Activated CD4-positive, alpha-beta T cell treated with anti-CD3 and anti-CD28 coated beads for 48 hours (primary cell): Measurements from ENCODE around the gene PCDH15.
"Not testable (repeated sequence)": the region's sequence is repeated elsewhere in the genome, so short reads cannot be mapped to it uniquely, and the experiment has no call there.

Experiments
- DNase-seq: peaks from one replicate; pipeline ENCODE4 v3.0.0-alpha.2; 2020

The PCDH15 gene

DNA sequence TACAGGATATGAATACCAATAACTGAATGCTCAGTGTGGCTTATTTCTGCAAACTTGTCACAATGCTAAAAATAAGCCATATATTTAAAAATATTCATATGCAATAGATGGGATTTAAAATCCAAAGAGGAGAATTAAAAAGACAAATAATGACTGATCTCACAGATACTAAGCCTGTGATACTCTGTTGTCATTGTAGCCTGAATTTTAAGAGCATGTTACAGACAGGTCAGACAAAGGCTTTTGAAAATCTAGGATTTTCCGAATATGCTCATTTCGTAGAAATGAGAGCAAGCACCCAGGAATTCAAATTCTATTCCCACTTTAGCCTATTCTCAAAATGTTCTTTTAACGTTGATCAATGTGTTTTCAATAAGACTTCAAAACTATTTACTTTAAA, 269.7 kb downstream of the PCDH15 start:
- no peak for DNase-seq

DNA sequence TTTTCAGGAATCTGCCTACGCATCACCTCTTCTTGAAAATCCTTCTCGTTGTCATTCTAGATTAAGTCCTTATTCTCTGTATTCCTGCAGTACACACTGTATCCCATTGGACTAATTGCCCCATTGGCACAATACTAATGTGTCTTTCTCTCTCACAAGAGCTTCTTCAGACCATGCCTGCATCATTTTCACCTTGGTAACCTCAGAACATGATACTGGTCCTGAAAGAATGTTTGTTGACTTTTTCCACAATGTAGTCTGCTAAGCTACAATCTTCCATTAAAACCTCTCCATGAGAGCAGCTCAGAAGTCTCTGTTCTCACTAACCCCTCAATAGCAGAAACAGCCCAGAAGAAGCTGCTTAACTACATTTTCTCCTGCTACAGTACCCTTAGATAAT, 270.7 kb downstream of the PCDH15 start:
- DNase-seq: no peak

DNA sequence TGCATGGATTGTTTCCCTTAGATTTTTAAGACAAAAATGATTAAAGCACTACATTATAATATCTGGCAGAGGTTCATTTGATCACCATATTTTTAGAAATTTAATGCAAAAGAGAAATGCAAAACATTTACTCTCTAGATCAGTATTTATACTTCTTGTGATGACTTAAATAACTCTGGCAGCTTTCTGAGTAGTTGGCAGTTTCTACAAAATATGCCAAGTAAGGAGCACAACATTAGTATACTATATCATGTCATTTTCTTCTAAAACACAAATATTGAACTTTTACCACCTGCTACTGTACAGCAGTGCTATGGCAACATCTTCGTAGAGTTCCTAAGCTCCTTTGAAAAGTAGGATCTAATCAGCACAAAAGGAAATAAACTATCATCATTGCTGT, 275.2 kb downstream of the PCDH15 start:
- DNase-seq: no peak

DNA sequence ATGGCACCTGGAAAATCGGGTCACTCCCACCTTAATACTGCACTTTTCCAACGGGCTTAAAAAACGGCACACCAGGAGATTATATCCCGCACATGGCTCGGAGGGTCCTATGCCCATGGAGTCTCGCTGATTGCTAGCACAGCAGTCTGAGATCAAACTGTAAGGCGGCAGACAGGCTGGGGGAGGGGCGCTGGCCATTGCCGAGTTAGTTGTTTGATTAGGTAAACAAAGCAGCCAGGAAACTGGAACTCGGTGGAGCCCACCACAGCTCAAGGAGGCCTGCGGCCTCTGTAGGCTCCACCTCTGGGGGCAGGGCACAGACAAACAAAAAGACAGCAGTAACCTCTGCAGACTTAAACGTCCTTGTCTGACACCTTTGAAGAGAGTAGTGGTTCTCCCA, 285.8 kb downstream of the PCDH15 start:
- DNase-seq: not testable (repeated sequence)

DNA sequence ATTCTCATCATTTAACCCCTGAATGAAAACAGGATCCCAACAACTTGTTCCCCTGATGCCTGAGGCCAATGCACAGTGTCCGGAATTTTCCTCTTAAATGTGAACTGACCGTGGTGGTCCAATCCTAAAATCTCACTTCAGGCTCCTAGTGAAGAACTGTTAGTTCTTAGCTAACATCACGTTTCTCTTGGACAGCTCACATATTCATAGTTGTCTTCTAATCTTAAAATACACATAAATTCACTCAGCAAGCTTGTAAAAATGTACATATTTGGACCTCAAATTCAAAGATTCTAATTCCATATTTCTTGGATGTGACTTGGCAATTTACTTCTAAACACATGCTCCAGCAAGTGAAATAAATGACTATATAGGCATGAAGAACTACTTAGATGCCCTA, 297.2 kb downstream of the PCDH15 start:
- no peak for DNase-seq

DNA sequence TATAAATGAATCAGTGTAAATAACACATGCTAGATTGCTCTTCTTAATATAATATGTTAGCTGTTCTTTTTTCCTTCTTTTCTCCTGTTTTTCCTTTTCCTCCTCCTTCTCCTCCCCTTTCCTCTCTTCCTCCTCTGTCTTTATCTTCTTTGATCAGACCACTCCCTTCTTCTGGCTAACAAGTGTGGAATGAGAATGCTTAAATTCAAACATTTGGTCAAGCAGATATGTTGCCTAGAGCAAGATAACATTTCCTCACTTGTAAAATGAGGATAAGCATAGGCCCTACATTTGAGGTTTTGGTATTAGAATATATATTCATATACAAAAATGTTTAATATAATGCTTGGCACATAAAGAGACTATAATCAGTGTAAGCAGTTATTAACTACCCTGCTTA, 299.1 kb downstream of the PCDH15 start:
- no peak for DNase-seq

DNA sequence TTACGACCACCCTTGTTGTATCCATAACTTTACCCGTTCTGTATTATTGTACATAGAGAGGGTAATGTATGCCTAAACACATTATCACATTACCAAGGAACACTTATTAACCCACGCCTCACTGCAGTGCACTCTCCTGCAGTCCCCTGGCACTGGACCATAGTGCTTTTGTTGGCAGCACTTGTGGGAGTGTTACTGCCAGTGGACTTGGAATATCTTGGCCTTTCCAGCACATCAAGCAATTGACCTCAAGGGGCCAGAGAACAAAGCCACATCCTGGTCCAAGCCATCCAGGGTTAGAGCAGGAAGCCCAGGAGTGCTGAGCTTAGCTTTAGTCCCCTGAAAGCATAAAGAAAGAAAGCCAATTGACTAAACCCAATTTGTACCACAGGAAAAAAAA, 304.2 kb downstream of the PCDH15 start:
- DNase-seq: no peak

DNA sequence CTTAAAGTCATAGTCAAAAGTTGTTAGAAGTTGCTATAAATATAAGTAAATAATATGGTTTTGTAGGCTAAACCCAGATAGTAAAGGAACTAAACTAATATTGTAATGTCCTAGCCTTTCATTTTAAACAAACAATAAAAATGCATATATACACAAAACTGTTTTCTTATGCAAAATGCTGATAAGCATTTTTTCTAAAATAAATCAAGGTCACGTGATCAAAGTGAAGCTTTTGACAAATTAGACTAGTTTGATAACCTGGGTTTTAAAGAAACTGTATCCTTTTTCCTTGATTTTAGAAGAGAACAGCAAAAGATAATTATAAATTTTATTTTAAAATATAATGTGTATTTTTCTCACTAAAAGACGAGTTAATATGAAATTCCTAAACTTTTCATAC, 313.3 kb downstream of the PCDH15 start:
- DNase-seq: no peak

DNA sequence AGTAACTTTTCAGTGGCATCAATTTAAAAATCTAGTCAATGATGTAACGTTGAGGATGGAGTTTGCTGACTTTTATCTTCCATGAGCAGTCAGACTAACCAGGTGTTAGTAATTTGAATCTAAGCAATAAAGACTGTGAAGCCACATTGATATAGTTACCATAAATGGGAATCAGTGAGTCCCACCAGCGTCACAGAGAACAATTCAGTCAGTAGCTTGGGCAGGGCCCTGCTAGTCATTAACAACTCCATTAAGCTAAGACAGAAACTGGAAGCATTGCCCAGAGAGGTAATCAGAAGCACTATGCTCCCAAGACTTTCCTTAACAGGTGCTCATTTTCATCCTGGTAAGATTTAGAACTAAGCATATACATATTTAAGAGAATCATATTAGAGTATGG, 315.1 kb downstream of the PCDH15 start:
- DNase-seq: no peak

DNA sequence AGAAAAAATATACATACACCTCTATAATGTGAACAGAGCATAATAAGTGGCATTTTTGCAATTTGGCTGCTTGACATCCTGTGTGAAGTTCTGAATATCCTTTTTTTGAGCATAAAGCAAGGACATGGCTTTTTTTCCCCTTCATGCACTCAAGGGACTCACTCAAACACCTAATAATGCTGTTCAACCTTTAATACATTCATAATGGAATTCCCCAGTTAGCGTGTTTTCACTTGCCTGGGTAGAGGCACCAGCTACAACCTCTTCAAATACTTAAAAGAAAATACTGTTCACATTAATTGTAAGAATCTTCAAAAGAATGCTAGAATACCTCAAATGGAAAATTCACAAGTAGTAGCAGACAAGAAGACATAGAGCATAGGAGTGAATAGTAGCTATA, 316.8 kb downstream of the PCDH15 start:
- DNase-seq: no peak

DNA sequence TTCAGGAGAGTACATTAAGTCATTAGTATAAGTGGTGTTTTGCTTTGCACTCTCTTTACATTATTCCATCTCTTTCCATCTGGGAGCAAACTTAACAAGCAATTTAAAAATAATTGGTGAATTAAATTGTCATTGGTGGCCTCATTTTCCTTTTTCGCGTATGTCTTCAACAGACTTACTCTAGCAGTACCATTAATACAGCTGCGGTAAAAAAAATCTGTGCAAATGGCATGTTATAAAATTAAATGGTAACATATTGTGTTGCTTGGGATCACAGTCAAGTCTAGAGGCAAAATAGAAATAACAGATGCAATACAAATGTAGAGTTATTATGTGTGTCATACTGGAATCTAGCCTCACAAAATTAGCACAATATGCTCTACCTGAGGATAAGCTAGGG, 322.4 kb downstream of the PCDH15 start:
- no peak for DNase-seq

DNA sequence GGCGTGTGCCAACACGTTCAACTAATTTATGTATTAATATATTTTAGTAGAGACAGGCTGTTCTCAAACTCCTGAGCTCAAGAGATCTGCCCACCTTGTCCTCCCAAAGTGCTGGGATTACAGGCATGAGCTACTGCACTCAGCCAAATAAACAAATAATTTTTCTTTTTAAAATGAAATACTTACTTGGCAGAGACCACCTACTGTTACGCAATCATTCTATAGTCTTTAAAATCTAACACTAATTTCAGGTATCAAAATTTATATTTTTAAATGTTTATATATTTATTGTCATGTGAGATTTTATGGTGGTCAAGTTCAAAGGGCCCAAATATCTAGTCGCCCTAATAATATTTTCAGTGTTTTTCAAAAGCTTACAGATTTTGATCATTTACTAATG, 323.3 kb downstream of the PCDH15 start:
- no peak for DNase-seq

DNA sequence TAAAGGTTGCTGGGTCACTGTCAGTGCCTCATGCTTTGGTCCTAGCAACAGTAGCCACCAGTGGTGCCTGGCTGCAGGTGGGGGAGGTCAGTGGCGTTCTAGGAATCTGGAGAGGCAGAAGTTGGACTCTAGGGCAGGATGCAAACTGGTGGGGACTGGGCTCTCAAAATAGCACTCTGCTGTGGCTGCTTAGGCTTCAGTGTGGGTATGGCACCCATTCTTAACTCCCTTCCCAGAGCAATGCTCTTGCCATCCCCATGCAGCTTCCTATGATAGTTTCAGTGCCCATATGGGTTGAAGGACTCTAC, 330.8 kb downstream of the PCDH15 start:
- DNase-seq: no peak

DNA sequence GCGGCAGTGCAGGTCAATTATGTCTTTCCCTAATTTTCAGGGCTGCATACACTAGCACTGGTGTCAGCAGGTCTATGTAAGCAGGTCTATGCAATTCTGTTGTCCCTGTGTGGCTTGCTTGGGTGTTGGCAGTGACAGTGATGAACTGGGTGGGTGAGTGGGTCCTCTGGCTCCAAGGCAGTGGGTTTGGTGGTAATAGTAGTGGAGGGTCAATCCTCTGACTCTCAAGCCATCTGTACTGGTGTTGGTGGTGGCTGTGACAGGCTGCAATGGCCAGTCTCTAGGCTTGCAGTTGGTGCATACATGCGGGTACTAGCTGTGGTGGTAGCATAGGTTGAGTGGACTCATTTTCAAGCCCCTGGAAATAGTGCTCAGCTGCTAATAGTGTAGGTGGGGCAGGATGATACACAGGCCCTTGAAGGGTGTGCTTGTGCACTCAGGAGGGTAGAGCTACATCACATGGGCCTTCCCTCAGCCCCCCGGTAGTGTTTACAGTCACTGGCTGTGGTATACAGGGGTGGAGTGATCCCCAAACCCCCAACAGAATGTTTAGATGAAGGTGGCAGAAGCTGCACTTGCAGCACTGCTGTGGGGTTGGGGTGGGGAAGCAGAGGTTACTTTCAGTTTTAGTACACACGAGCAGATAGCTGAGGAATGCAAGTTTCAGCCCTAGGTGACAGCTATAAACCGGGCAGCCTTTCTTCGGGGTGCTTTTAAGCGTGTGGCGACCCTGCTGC, 331.3 kb downstream of the PCDH15 start:
- DNase-seq: no peak

DNA sequence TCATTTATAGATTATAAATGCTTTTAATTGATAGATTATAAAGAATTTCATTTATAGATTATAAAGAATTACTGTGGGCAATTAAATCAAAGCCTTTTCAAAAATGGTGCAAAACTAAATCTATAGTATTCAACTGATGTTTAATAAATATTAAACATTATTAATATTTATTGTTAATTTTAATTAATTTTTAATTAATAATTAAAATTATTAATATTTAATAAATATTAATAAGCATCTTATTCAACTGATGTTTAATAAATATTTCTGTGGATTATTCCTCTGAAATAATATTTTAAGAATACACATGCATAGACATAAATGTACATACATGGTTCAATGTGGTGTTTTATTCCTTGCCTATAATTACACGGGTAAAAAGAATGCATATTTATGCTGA, 346.8 kb downstream of the PCDH15 start:
- no peak for DNase-seq

DNA sequence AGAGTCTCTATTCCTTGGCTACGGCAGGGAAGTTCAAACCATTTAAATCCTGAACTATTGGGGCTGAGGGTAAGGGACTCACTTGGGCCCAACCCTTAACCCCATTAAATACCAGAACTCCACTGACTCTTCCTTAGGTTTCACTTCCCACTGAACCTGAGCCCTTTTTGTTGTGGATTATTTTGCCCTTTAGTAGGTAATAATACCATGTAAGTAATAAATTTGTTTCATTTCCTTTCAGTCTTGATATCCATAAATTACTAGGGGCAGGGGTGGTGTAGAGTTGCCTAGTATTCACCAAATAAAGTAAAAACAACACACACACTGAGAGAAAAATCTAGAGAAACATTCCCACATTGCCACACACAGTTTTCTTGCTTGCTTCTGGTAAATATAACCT, 352.0 kb downstream of the PCDH15 start:
- DNase-seq: no peak

DNA sequence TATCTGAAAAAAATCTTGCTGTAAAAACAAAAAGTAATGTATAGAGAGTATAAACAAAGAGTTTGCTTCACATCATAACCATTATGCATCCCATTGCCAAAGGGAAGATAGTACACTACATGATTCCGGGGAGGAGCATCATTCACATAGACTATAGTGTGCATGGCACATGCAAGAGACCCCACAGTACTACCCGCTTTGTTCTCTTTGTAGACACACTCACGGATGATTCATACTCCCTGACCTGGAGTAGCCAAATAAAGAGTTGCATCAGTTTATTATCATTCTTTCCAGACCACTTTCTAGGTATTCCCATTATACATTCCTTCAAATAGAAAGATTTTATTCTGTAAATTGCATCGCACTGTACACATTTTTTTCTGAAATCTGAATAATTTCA, 356.9 kb downstream of the PCDH15 start:
- DNase-seq: no peak

DNA sequence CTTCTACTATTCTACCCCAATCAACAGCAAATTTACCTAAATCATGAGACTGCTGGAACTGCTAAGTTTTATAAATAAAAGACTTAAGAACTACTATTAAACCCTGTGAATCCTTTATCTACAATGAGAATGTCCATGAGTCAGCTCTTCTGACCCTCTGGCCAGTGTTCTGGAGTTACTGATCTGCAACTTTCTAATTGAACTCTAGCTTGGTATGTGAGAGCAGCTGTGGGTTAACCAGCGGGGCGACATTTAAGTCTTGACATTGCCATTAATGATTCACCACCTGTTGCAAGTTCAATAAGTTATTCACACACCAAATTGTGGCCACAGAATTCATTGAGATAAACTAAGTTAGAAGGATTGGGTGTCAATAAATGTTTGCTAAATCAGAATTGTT, 359.8 kb downstream of the PCDH15 start:
- DNase-seq: no peak

DNA sequence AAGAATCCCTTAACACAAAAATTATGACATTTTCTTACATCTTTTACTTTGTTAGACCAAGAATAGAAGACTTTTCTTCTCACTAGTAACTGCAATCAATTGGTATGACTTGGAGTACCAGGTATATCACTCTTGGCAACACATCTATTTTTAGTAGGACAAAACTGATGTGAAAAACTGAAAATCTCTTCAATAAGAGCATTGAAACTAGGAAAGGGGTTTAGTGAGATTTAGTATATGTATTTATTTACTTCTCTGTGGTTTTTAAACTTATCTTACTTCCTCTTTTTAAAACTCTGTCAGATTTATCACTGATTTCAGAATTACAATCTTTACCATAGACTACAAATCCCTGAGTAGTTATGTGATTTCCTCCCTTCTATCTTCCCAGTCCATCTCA, 366.2 kb downstream of the PCDH15 start:
- DNase-seq: no peak

DNA sequence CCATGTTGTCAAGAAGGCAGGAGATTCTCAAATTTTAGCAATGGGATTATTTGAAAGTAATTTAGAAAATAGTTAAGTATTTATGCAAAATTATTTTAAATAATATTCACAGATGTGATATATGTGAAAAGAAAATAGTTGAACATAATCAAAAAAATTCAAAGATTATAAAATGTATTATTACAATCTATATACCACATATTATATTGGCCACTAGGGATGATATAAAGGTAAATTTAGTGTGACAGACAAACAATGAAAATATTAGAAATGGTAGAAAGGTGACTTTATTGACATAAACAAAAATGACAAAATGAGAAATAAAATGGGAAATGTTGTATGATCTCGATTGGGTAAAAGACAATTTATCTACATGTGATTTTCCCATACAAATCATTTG, 385.5 kb downstream of the PCDH15 start:
- no peak for DNase-seq

DNA sequence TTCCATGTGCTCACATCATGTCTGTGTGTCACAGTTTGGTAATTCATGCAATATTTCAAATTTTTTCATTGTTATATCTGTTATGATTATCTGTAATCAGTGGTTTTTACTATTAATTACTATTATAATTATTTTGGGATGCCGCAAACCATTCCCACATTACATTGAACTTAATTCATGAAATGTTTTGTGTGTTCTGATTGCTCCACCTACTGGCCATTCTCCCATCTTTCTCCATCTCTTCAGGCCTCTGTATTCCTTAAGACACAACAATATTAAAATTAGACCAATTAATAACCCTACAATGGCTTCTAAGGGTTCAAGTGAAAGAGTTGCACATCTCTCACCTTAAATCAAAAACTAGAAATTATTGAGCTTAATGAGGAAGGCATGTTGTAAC, 398.5 kb downstream of the PCDH15 start:
- DNase-seq: no peak

DNA sequence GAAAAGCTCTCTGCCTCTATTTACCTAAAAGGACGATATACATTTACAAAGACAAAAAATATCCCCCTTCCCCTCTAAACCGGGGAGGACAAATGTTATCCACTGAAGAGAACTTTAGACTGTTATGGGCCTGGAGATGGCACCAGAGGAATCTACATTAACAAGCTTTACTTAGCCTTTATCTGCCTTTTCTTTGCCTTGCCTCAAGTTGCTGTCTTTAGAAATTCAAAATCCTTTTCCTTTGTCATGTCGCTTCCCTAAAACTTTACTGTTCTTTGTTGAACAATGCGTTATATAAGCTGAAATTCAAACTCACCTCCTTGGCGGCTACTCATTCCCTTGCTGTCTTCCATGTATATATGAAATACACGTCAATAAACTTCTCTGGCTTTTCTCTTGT, 405.0 kb downstream of the PCDH15 start:
- DNase-seq: no peak

DNA sequence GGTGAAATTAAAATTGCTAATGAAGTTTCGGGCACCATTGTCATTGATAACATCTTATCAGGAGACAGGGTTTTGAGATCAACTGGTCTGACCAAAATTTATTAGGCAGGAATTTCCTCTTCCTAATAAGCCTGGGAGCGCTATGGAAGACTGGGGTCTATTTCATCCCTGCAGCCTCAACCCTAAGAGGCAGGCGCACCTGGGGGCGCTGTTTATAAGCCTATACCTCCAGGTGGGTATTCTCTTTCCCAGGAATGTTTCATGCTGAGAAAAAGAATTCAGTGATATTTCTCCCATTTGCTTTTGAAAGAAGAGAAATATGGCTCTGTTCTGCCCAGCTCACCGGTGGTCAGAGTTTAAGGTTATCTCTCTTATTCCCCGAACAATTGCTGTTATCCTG, 406.4 kb downstream of the PCDH15 start:
- not testable (repeated sequence) for DNase-seq

DNA sequence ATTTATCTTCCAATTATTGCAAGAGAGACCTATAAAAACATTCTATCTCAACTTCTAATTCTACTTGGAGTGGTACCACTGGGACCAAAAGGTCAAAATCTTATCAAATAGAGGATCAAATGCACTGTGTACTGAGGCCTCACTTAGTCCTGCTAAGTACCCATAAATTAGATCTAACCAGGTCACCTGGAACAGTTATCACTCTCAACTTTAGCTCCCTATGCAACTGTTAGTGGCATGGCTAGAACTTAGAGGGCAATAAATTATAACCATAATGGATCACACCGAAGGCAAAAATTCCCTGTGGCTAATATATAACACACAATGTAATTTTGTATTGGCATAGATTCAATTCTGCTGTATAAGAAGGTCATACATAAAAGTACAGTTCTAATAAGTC, 428.9 kb downstream of the PCDH15 start:
- DNase-seq: no peak

DNA sequence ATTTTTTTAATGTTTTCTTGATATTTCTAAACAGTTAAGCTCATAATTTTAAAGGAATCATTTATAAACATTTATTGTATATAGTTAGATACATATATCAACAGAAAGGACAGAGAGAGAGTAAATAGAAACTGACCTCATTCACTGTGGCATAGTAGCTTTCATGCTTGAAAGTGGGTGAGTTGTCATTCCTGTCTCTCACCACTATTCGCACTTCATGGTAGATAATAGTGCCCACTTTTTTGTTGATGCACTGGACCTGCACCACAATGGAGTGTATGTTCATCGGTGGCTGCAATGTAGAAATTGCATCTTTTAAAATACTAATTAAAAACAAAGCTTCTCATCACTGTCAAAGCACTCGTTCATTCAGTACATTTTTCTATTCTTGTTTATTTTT, 432.0 kb downstream of the PCDH15 start:
- no peak for DNase-seq

DNA sequence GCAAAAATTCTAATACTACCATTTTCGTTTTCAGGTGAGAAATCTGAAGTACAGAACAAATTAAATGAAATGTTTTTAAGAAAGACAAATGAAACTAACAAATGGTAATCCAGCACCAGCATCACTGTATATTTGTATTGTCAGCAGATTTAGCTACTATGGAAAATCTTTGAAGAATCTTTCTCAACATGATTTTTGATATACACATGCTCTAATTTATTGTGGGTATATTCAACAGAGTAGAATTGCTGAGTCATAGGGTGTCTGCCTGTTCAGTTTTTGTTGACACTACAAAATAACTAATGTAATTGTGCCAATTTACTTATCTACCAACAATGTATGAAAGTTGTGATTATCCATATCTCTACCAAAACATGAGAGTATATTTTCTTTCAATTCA, 437.6 kb downstream of the PCDH15 start:
- no peak for DNase-seq
